ENCODE measurements around the gene FBRS. TPM values are rescaled to one million over a fixed set of nuclear protein-coding genes. Genes with fewer than 3 reads are reported as not detected.

FBRS gene
- total and polyA plus RNA-seq, 2 of the 13 experiments (the other 11 are each of a cell fraction or from before 2014, with no cell fraction given), result 13.7 to 16.2 TPM

DNA sequence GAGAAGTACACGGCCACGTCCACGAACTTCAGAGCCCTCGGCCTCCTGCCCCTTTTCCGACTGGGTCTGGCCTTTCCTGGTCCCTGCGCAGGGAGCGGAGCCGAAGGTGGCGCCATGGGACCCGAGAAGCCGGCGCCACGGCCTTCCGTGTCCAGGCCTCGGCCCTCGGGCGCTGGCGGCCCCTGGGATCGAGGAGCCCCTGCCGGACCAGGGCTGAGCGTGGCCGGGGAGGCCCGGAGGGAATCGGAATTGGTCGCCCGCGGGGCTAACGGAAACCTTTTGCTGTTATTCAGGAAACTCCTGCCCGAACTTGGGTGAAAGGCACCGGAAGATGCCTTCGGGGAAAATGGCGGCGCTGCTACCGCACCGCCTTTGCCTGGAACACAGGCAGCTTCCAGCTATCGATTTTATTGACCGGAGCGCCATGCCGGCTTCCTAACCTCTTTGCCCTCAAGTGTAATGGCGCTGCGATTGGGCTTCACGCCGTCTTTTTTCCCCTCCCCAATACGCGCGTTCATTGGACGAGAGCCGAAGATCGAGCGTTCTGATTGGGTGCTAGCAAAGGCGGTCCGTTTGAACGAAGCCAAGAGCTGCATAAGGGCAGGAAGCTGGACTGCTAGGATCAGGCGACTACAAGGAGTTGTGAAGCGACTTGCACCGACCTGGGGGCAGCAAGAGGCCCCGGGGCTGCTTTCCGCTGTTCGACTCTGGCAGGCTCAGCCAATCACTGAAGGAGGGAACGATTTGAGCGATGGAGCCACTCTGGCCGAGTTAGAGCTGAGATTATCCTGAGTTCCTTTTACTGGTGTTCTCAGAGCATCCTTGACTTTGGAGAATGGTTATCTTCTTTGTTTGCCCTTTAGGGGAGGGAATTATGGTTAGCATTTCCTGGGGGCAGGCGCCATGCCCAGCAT, 48.0 kb upstream of the FBRS start, which contains the start of gene ZNF689 (continued):
- TF ChIP-seq, protein P1, sequence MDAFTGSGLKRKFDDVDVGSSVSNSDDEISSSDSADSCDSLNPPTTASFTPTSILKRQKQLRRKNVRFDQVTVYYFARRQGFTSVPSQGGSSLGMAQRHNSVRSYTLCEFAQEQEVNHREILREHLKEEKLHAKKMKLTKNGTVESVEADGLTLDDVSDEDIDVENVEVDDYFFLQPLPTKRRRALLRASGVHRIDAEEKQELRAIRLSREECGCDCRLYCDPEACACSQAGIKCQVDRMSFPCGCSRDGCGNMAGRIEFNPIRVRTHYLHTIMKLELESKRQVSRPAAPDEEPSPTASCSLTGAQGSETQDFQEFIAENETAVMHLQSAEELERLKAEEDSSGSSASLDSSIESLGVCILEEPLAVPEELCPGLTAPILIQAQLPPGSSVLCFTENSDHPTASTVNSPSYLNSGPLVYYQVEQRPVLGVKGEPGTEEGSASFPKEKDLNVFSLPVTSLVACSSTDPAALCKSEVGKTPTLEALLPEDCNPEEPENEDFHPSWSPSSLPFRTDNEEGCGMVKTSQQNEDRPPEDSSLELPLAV (CRISPR knock-in tag; conservative IDR thresholded peaks at IDR 0.05; ENCODE audit: low read depth), result no peak
- TF ChIP-seq ZNF136 (CRISPR knock-in tag; IDR thresholded peaks at IDR 0.05; ENCODE audit: low read depth) (peak; percentile 47; the same call in 1 of the 2 replicates), EEA1 (CRISPR knock-in tag; IDR thresholded peaks at IDR 0.05; ENCODE audit: borderline replicate concordance) (no peak), ZNF34 (CRISPR knock-in tag; IDR thresholded peaks at IDR 0.05; ENCODE audit: borderline replicate concordance) (0 out of 2 replicates have a peak, but pooled peaks have one; percentile 69), SATB2 (CRISPR knock-in tag; IDR thresholded peaks at IDR 0.05) (0 out of 2 replicates have a peak, but pooled peaks have one; percentile 63), ZNF44 (CRISPR knock-in tag; IDR thresholded peaks at IDR 0.05) (peak; percentile 93), ZFP90 (CRISPR knock-in tag; IDR thresholded peaks at IDR 0.05; ENCODE audit: borderline replicate concordance) (peak; percentile 82; the same call in 1 of the 2 replicates), ZNF350 (CRISPR knock-in tag; IDR thresholded peaks at IDR 0.05; ENCODE audit: borderline replicate concordance, low read depth) (peak; percentile 97), MTA3 (CRISPR knock-in tag; IDR thresholded peaks at IDR 0.05) (0 out of 2 replicates have a peak, but pooled peaks have one; percentile 64), ZNF451 (CRISPR knock-in tag; IDR thresholded peaks at IDR 0.05) (peak; percentile 60; the same call in 1 of the 2 replicates), ZNF878 (CRISPR knock-in tag; IDR thresholded peaks at IDR 0.05) (peak; percentile 90), IKZF4 (CRISPR knock-in tag; IDR thresholded peaks at IDR 0.05; ENCODE audit: borderline replicate concordance, low read depth, not compliant biosample characterization) (peak; percentile 88), SIN3B (IDR thresholded peaks at IDR 0.05; ENCODE audit: low read length) (peak; percentile 89), HMGA1 (CRISPR knock-in tag; conservative IDR thresholded peaks at IDR 0.05) (no peak)
- TF ChIP-seq, protein P2, sequence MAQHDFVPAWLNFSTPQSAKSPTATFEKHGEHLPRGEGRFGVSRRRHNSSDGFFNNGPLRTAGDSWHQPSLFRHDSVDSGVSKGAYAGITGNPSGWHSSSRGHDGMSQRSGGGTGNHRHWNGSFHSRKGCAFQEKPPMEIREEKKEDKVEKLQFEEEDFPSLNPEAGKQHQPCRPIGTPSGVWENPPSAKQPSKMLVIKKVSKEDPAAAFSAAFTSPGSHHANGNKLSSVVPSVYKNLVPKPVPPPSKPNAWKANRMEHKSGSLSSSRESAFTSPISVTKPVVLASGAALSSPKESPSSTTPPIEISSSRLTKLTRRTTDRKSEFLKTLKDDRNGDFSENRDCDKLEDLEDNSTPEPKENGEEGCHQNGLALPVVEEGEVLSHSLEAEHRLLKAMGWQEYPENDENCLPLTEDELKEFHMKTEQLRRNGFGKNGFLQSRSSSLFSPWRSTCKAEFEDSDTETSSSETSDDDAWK (CRISPR knock-in tag; IDR thresholded peaks at IDR 0.05), result no peak
- TF ChIP-seq, protein P3, sequence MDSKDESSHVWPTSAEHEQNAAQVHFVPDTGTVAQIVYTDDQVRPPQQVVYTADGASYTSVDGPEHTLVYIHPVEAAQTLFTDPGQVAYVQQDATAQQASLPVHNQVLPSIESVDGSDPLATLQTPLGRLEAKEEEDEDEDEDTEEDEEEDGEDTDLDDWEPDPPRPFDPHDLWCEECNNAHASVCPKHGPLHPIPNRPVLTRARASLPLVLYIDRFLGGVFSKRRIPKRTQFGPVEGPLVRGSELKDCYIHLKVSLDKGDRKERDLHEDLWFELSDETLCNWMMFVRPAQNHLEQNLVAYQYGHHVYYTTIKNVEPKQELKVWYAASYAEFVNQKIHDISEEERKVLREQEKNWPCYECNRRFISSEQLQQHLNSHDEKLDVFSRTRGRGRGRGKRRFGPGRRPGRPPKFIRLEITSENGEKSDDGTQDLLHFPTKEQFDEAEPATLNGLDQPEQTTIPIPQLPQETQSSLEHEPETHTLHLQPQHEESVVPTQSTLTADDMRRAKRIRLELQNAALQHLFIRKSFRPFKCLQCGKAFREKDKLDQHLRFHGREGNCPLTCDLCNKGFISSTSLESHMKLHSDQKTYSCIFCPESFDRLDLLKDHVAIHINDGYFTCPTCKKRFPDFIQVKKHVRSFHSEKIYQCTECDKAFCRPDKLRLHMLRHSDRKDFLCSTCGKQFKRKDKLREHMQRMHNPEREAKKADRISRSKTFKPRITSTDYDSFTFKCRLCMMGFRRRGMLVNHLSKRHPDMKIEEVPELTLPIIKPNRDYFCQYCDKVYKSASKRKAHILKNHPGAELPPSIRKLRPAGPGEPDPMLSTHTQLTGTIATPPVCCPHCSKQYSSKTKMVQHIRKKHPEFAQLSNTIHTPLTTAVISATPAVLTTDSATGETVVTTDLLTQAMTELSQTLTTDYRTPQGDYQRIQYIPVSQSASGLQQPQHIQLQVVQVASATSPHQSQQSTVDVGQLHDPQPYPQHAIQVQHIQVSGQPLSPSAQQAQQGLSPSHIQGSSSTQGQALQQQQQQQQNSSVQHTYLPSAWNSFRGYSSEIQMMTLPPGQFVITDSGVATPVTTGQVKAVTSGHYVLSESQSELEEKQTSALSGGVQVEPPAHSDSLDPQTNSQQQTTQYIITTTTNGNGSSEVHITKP (CRISPR knock-in tag; IDR thresholded peaks at IDR 0.05; ENCODE audit: low read depth), result peak; percentile 64; the same call in 1 of the 2 replicates
- TF ChIP-seq, protein P4, sequence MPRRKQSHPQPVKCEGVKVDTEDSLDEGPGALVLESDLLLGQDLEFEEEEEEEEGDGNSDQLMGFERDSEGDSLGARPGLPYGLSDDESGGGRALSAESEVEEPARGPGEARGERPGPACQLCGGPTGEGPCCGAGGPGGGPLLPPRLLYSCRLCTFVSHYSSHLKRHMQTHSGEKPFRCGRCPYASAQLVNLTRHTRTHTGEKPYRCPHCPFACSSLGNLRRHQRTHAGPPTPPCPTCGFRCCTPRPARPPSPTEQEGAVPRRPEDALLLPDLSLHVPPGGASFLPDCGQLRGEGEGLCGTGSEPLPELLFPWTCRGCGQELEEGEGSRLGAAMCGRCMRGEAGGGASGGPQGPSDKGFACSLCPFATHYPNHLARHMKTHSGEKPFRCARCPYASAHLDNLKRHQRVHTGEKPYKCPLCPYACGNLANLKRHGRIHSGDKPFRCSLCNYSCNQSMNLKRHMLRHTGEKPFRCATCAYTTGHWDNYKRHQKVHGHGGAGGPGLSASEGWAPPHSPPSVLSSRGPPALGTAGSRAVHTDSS (CRISPR knock-in tag; conservative IDR thresholded peaks at IDR 0.05), result 0 out of 2 replicates have a peak, but pooled peaks have one; percentile 8
